SKM-1 (cell line): ENCODE results near the gene YTHDF1.
"Not testable (repeated sequence)": the region's sequence is repeated elsewhere in the genome, so short reads cannot be mapped to it uniquely, and the experiment has no call there.

ENCODE experiments used
- DNase-seq: peaks from one replicate; lab custom pipeline; 2025; ENCODE audit not compliant: unreplicated experiment; lab: John Stamatoyannopoulos, UW

YTHDF1 gene

GRCh38 chr20:63158845-63159244 is 57.1 kb downstream of the YTHDF1 start:
- no peak for DNase-seq

- no peak for DNase-seq
These were observed 57.6 kb downstream of the YTHDF1 start for GRCh38 chr20:63158352-63158751.

- not testable (repeated sequence) for DNase-seq
These were observed 58.5 kb downstream of the YTHDF1 start for GRCh38 chr20:63157431-63157830.

- DNase-seq: no peak
These were observed 59.7 kb downstream of the YTHDF1 start for GRCh38 chr20:63156221-63156671.

- no peak for DNase-seq
These were observed 60.4 kb downstream of the YTHDF1 start for GRCh38 chr20:63155266-63156165.

- DNase-seq: no peak
These were observed 61.5 kb downstream of the YTHDF1 start for GRCh38 chr20:63154395-63154794.

- no peak for DNase-seq
These were observed 62.4 kb downstream of the YTHDF1 start for GRCh38 chr20:63153254-63154221.

GRCh38 chr20:63152322-63153253 is 63.3 kb downstream of the YTHDF1 start:
- no peak for DNase-seq

- DNase-seq: no peak
These were observed 64.2 kb downstream of the YTHDF1 start for GRCh38 chr20:63151554-63152321.

GRCh38 chr20:63150911-63151531 is 64.9 kb downstream of the YTHDF1 start:
- no peak for DNase-seq

GRCh38 chr20:63150391-63150898 is 65.5 kb downstream of the YTHDF1 start:
- no peak for DNase-seq

GRCh38 chr20:63149531-63150192 is 66.3 kb downstream of the YTHDF1 start:
- no peak for DNase-seq

GRCh38 chr20:63148696-63149095 is 67.2 kb downstream of the YTHDF1 start:
- DNase-seq: no peak

- DNase-seq: no peak
These were observed 68.4 kb downstream of the YTHDF1 start for GRCh38 chr20:63147532-63147931.
